Transverse colon (tissue), 4 donors: Measurements from ENCODE around the gene SERGEF. TPM values are rescaled to one million over a fixed set of nuclear protein-coding genes. Genes with fewer than 3 reads are reported as not detected.

Experiments used
- DNase-seq: peaks from one replicate; pipeline ENCODE4 v3.0.0-alpha.2; 2019
- H3K27ac ChIP-seq, 4 donors: fragments of 200-600 bp; sonication (generic); 2 replicates each; pipeline ENCODE4 v1.5.1; 2016 to 2018; ENCODE audit warnings: inconsistent platforms in 4 of 4
- H3K27me3 ChIP-seq: fragments of 200-600 bp; sonication (generic); 2 replicates; pipeline ENCODE4 v1.5.1; 2017; ENCODE audit warnings: inconsistent platforms
- H3K36me3 ChIP-seq, 4 donors: fragments of 200-600 bp; sonication (generic); 2 replicates each; pipeline ENCODE4 v1.5.1; 2017 to 2019; ENCODE audit warnings: inconsistent platforms in 4 of 4
- H3K4me1 ChIP-seq, 4 donors: fragments of 200-600 bp; sonication (generic); 2 replicates each; pipeline ENCODE4 v1.5.1; 2017 to 2020; ENCODE audit warnings: inconsistent platforms in 4 of 4
- H3K4me3 ChIP-seq, 4 donors: fragments of 200-600 bp; sonication (generic); 1 replicate in 1 of 4; 2 replicates in 3 of 4; pipeline versions ENCODE4 v1.5.1 to v1.6.1; 2017 to 2019; ENCODE audit warnings: inconsistent platforms in 4 of 4
- H3K9me3 ChIP-seq, 2 donors: fragments of 200-600 bp; sonication (generic); 2 replicates each; pipeline ENCODE4 v1.5.1; 2017 to 2019; ENCODE audit warnings: inconsistent platforms in 2 of 2
- EP300 ChIP-seq: sonication (generic); formaldehyde crosslinking; IDR thresholded peaks from one replicate; pipeline ENCODE4 v1.6.1; 2017; ENCODE audit warnings: antibody characterized with exemption, low read depth
- POLR2A ChIP-seq: fragments of 450-650 bp; IDR thresholded peaks from one replicate; pipeline ENCODE4 v1.6.1; 2016; ENCODE audit warnings: antibody characterized with exemption, mild to moderate bottlenecking, moderate library complexity
- POLR2AphosphoS5 ChIP-seq, 3 donors: sonication (generic); formaldehyde crosslinking; IDR thresholded peaks; one replicate each; pipeline ENCODE4 v1.6.1; 2016; ENCODE audit warnings: antibody characterized with exemption in 3 of 3
- WGBS, 2 donors: methylation state at CpG; one replicate each; pipeline ENCODE4 v1.1.5; 2018; ENCODE audit warnings: low coverage in 1 of 2; 5-methylcytosine and 5-hydroxymethylcytosine counted together
- in situ Hi-C, 4 donors: fragments of 200-750 bp; cut with MboI; loops; one replicate each; pipeline versions ENCODE4 v1.15.0 to v1.15.1; 2017; ENCODE audit warnings: low sequenced_read_pairs in 3 of 4, low pct_ligation_motif_present in 1 of 4, low pct_unique_long_range_greater_than_20kb in 1 of 4
- intact Hi-C: fragments of 100-400 bp; cut with DNase I; formaldehyde crosslinking; loops from one replicate; pipeline ENCODE4 v1.15.1; 2023; ENCODE audit warnings: low total_unique reads
- total RNA-seq, 4 donors: library from RNA; depleted of rRNA; stranded (reverse); fragments of >200 nt; gene quantifications; one replicate each; pipeline ENCODE4 v1.1.0, GENCODE V29; 2016
- TF ChIP-seq, protein P1 (sequence below), 5 experiments: fragments of 200-600 bp in 3 of 5; fragments of 450-650 bp in 2 of 5; sonication (generic) in 3 of 5; IDR thresholded peaks; 1 replicate in 2 of 5; 2 replicates in 3 of 5; pipeline ENCODE4 v1.5.1; 2016 to 2017; ENCODE audit warnings: antibody characterized with exemption in 5 of 5, inconsistent platforms in 3 of 5, mild to moderate bottlenecking in 2 of 5, moderate library complexity in 1 of 5

SERGEF gene
- total RNA-seq, 4 donors from 2014 or later: 11.6 to 28.9 (median 19.1) TPM

DNA sequence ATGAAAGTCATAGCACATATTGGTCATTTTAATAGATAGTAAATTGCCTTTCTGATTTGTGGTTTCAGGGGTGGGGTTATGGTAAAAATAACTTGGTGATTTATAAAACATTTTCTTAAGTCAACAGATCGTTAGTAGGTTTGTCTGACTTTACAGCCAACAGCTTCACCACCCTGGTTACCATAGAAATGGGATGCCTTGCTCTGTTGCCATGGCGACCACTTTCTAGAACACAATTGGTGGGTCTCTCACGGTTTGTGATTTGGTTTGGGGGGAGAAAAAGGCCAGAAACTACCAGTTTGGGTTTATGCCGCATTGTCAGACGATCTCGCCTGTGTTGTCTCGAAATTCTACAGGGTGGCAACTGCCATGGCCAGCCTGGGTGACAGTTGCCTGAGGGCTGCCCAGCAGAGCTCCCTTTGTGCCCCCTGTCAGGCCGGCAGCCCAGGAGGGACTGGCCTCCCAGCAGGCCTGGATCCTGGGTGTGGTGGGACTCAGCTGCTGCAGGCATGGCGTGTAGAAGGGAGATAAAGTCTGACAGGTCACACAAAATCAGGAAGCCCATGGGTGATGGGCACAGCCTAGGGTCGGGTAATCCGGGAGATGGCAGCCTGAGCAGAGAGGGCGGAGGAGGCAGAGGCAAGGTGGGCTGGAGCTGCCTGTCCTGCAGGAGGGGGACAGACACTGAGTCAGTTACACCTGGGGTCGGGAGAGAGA lies 247.3 kb downstream of the SERGEF start:
- TF ChIP-seq, protein P1, sequence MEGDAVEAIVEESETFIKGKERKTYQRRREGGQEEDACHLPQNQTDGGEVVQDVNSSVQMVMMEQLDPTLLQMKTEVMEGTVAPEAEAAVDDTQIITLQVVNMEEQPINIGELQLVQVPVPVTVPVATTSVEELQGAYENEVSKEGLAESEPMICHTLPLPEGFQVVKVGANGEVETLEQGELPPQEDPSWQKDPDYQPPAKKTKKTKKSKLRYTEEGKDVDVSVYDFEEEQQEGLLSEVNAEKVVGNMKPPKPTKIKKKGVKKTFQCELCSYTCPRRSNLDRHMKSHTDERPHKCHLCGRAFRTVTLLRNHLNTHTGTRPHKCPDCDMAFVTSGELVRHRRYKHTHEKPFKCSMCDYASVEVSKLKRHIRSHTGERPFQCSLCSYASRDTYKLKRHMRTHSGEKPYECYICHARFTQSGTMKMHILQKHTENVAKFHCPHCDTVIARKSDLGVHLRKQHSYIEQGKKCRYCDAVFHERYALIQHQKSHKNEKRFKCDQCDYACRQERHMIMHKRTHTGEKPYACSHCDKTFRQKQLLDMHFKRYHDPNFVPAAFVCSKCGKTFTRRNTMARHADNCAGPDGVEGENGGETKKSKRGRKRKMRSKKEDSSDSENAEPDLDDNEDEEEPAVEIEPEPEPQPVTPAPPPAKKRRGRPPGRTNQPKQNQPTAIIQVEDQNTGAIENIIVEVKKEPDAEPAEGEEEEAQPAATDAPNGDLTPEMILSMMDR (IDR thresholded peaks at IDR 0.05): no peak
- no peak for TF ChIP-seq POLR2AphosphoS5 (IDR thresholded peaks at IDR 0.05)
- Histone ChIP-seq H3K4me1 (peaks cover 3 to 10% (median 7%) of the 10 kb centered on the region in 4 donors), H3K9me3 (no peaks in the 10 kb centered on the region), H3K4me3 (no peak overlapping the region), H3K27me3 (no peaks in the 10 kb centered on the region), H3K27ac (no peak overlapping the region), H3K36me3 (no peaks in the 10 kb centered on the region)
- intact Hi-C loops (no loop called here), in situ Hi-C loops (no loop called here)
- DNase-seq: no peak
- 78 to 79% methylated on average over 6 to 11 of the region's 13 CpGs for WGBS, 2 donors

DNA sequence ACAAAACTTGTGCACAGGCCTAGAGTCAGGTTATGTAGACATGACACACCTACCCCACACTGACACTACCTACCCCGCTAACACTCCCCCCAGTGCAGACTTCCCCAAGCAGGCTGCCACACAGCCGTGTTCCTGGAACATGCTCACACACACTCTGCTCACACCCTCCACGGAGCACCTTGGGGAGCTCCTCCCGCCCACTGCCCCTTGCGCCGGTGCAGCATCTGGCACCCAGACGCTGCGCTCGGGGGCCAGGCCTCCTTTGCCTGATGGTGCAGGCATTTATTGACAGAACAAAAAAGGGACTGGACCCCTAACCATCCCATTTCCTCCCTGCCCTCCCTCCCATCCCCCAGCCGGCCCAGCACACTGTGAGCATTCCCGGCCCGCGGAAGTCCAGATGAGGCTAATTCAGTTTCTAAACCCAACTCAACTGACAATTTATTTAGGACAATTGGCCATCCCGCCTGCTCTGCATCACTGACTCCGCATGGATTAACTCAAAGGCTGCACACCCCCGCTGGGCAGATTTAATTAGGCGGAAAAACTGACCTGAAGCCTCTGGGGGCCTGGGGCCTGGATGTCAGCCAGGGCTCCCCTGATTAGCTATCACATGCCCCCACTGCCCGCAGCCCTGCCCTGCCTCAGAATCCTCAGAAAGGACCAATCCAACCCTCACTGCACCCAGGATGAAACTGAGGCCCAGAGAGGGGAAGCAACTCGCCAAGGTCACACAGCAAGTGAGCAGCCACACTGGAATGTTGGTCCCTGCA lies 248.2 kb downstream of the SERGEF start:
- Histone ChIP-seq H3K27me3 (no peaks in the 10 kb centered on the region), H3K4me1 (peaks cover 0 to 1% (median under 1%) of the 10 kb centered on the region in 4 donors), H3K9me3 (no peaks in the 10 kb centered on the region), H3K4me3 (no peak overlapping the region), H3K27ac (no peak overlapping the region), H3K36me3 (no peaks in the 10 kb centered on the region)
- intact Hi-C loops (no loop called here), in situ Hi-C loops (no loop called here)
- TF ChIP-seq EP300 (no peak), POLR2AphosphoS5 (IDR thresholded peaks at IDR 0.05) (no peak), POLR2A (no peak)
- TF ChIP-seq, protein P1 (IDR thresholded peaks at IDR 0.05): no peak
- no peak for DNase-seq
- 74 to 100% methylated on average over 2 to 19 of the region's 19 CpGs for WGBS, 2 donors

DNA sequence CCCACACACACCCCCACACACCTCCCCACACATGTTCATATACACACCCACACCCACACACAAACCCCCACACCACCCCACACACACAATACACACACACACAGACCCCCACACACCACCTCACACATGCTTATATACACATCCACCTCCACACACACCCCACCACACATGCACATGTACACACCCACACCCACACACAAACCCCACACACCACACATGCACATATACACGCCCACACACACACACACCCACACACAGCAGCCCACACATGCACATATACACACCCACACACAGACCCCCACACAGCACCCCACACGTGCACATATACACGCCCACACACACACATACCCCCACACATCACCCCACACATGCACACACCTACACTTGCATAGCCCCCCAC lies 249.1 kb downstream of the SERGEF start:
- in situ Hi-C loops (no loop called here), intact Hi-C loops (no loop called here)
- TF ChIP-seq EP300 (no peak), POLR2A (no peak), POLR2AphosphoS5 (IDR thresholded peaks at IDR 0.05) (no peak)
- TF ChIP-seq, protein P1 (IDR thresholded peaks at IDR 0.05): no peak
- Histone ChIP-seq H3K4me1 (no peaks in the 10 kb centered on the region), H3K4me3 (no peak overlapping the region), H3K9me3 (no peaks in the 10 kb centered on the region), H3K36me3 (no peaks in the 10 kb centered on the region), H3K27me3 (no peaks in the 10 kb centered on the region), H3K27ac (no peak overlapping the region)
- 62% methylated on average over 3 of the region's 3 CpGs; no CpG with 5 or more reads in 1 of the 2 donors for WGBS, 2 donors
- no peak for DNase-seq

DNA sequence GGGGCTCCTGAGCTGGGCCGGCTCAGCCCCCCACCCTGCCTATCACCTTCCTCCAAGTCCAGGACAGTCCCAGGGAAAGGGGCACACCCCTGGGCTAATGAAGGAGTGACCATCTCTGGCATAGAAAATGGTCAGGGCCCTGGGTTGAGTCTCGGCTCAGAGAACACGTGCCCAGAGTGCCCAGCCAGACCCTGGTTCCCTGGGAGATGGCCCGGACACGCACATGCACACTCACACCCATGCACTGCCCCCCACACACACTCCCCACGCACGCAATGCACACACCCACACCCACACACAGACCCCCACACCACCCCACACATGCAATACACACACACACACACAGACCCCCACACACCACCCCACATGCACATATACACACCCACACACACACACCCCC lies 249.6 kb downstream of the SERGEF start:
- TF ChIP-seq EP300 (no peak), POLR2AphosphoS5 (IDR thresholded peaks at IDR 0.05) (no peak), POLR2A (no peak)
- TF ChIP-seq, protein P1 (IDR thresholded peaks at IDR 0.05): no peak
- Histone ChIP-seq H3K4me3 (no peak overlapping the region), H3K4me1 (no peaks in the 10 kb centered on the region), H3K27me3 (no peaks in the 10 kb centered on the region), H3K27ac (no peak overlapping the region), H3K9me3 (no peaks in the 10 kb centered on the region), H3K36me3 (no peaks in the 10 kb centered on the region)
- 84% methylated on average over 7 of the region's 7 CpGs; no CpG with 5 or more reads in 1 of the 2 donors for WGBS, 2 donors
- DNase-seq: no peak
- in situ Hi-C loops: no loop called here
- intact Hi-C loops: no loop called here
